ENCODE data around the gene LRRC49. TPM values are rescaled to one million over a fixed set of nuclear protein-coding genes. Genes with fewer than 3 reads are reported as not detected.

LRRC49 gene
- total RNA-seq, 4 donors from 2014 or later: 2.7 to 6.0 (median 4.4) TPM; not detected in 1

GRCh38 chr15:70910958-70911357, 18.3 kb downstream of the LRRC49 start:
- no peaks in the 10 kb centered on the region for H3K27me3 ChIP-seq
- TF ChIP-seq POLR2A (IDR thresholded peaks at IDR 0.05): no peak
- no peak for TF ChIP-seq CTCF (IDR thresholded peaks at IDR 0.05)
- no peak overlapping the region for H3K27ac ChIP-seq

GRCh38 chr15:70912187-70912586, 19.6 kb downstream of the LRRC49 start:
- Histone ChIP-seq H3K36me3 (no peaks in the 10 kb centered on the region), H3K27ac (no peak overlapping the region), H3K4me3 (no peak overlapping the region), H3K9me3 (peaks cover 0 to 12% (median 2%) of the 10 kb centered on the region in 4 donors), H3K4me1 (no peaks in the 10 kb centered on the region), H3K27me3 (no peaks in the 10 kb centered on the region)
- no peak for DNase-seq
- TF ChIP-seq CTCF (IDR thresholded peaks at IDR 0.05) (no peak), POLR2A (IDR thresholded peaks at IDR 0.05) (no peak)

More at GRCh38 chr15:70910958-70911357, 18.3 kb downstream of the LRRC49 start:
- H3K9me3 ChIP-seq: peaks cover 0 to 14% (median 2%) of the 10 kb centered on the region in 4 donors
- no peaks in the 10 kb centered on the region for H3K4me1 ChIP-seq
- no peaks in the 10 kb centered on the region for H3K36me3 ChIP-seq
- no peak for DNase-seq
- H3K4me3 ChIP-seq: no peak overlapping the region

- TF ChIP-seq CTCF (IDR thresholded peaks at IDR 0.05) (no peak), POLR2A (IDR thresholded peaks at IDR 0.05) (no peak)
- H3K4me3 ChIP-seq: no peak overlapping the region
- H3K27me3 ChIP-seq: no peaks in the 10 kb centered on the region
- no peaks in the 10 kb centered on the region for H3K4me1 ChIP-seq
- DNase-seq: no peak
- H3K27ac ChIP-seq: no peak overlapping the region
- H3K9me3 ChIP-seq: no peaks in the 10 kb centered on the region
- H3K36me3 ChIP-seq: no peaks in the 10 kb centered on the region
Observed at GRCh38 chr15:70916531-70916930, 23.9 kb downstream of the LRRC49 start.

GRCh38 chr15:70917955-70918354, 25.3 kb downstream of the LRRC49 start:
- no peaks in the 10 kb centered on the region for H3K36me3 ChIP-seq
- no peak overlapping the region for H3K4me3 ChIP-seq
- H3K4me1 ChIP-seq: no peaks in the 10 kb centered on the region
- no peak for DNase-seq
- H3K9me3 ChIP-seq: no peaks in the 10 kb centered on the region
- TF ChIP-seq POLR2A (IDR thresholded peaks at IDR 0.05): no peak
- no peak for TF ChIP-seq CTCF (IDR thresholded peaks at IDR 0.05)
- no peaks in the 10 kb centered on the region for H3K27me3 ChIP-seq
- no peak overlapping the region for H3K27ac ChIP-seq

- TF ChIP-seq POLR2A (IDR thresholded peaks at IDR 0.05) (no peak), CTCF (IDR thresholded peaks at IDR 0.05) (no peak)
- no peak for DNase-seq
Observed at GRCh38 chr15:70920981-70921696, 28.5 kb downstream of the LRRC49 start.

More at GRCh38 chr15:70920981-70921696, 28.5 kb downstream of the LRRC49 start:
- Histone ChIP-seq H3K27me3 (no peaks in the 10 kb centered on the region), H3K4me3 (no peak overlapping the region), H3K27ac (no peak overlapping the region), H3K4me1 (no peaks in the 10 kb centered on the region), H3K9me3 (no peaks in the 10 kb centered on the region), H3K36me3 (no peaks in the 10 kb centered on the region)

Data from Peyer's patch (tissue), 4 donors.